IMR-90 (cell line): Measurements from ENCODE around the gene CEP63. TPM values are rescaled to one million over a fixed set of nuclear protein-coding genes. Genes with fewer than 3 reads are reported as not detected.

Experiments used
- ATAC-seq: fragments of 200-7000 bp; cut with Tn5 transposase; 2 replicates; pipeline ENCODE4 v1.9.1; 2020; ENCODE audit warnings: low read depth, mild to moderate bottlenecking, moderate library complexity
- BruUV-seq: library from RNA; stranded (reverse); fragments of 400-500 nt; replicated peaks from 2 replicates; lab custom pipeline; 2021; lab: Mats Ljungman, UMichigan
- CTCF ChIA-PET: fragments of 300-600 bp; formaldehyde crosslinking; extraction: SDS; loops from one replicate; lab custom pipeline; 2021; ENCODE audit warnings: antibody characterized with exemption; lab: Yijun Ruan, JAX
- POLR2A ChIA-PET: fragments of 300-600 bp; sonication (Branson Sonifier 250); formaldehyde crosslinking; loops from one replicate; lab custom pipeline; 2022; ENCODE audit warnings: antibody characterized with exemption; ENCODE audit not compliant: unreplicated experiment; lab: Charles Lee
- DNase-seq: peaks from one replicate; pipeline ENCODE4 v3.0.0; 2013
- H2AFZ ChIP-seq: replicated peaks from 2 replicates; pipeline ENCODE3; 2013; ENCODE audit warnings: low read length, mild to moderate bottlenecking; ENCODE audit not compliant: poor library complexity
- H2AK5ac ChIP-seq: 2 replicates; pipeline ENCODE4 v1.6.1; 2013; ENCODE audit warnings: low read depth, low read length, inconsistent platforms
- H2AK9ac ChIP-seq: replicated peaks from 2 replicates; pipeline ENCODE3; 2013; ENCODE audit warnings: mild to moderate bottlenecking, low read depth, low read length, moderate library complexity; ENCODE audit not compliant: poor library complexity
- H2BK120ac ChIP-seq: 2 replicates; pipeline ENCODE4 v1.6.1; 2013; ENCODE audit warnings: low read depth, low read length, inconsistent platforms
- H2BK15ac ChIP-seq: 3 replicates; pipeline ENCODE4 v1.6.1; 2013; ENCODE audit warnings: low read depth, low read length, inconsistent platforms
- H2BK20ac ChIP-seq: 2 replicates; pipeline ENCODE4 v1.6.1; 2013; ENCODE audit warnings: low read depth, mild to moderate bottlenecking, inconsistent platforms, low read length, moderate library complexity
- H2BK5ac ChIP-seq: 2 replicates; pipeline ENCODE4 v1.6.1; 2013; ENCODE audit warnings: mild to moderate bottlenecking, low read depth, low read length, inconsistent platforms; ENCODE audit not compliant: poor library complexity, severe bottlenecking
- H3K14ac ChIP-seq: replicated peaks from 2 replicates; pipeline ENCODE4 v1.6.1; 2013; ENCODE audit warnings: low read depth, low read length, inconsistent platforms
- H3K18ac ChIP-seq: 2 replicates; pipeline ENCODE4 v1.6.1; 2013; ENCODE audit warnings: low read depth, low read length, control low read depth
- H3K23ac ChIP-seq: 2 replicates; pipeline ENCODE4 v1.6.1; 2013; ENCODE audit warnings: low read depth, low read length, inconsistent platforms
- H3K27ac ChIP-seq: 2 replicates; pipeline ENCODE4 v1.5.1; 2013; ENCODE audit warnings: mild to moderate bottlenecking, control low read depth, low read length; ENCODE audit not compliant: insufficient read depth
- H3K27me3 ChIP-seq: 2 replicates; pipeline ENCODE4 v1.6.1; 2013; ENCODE audit warnings: low read length; ENCODE audit not compliant: control insufficient read depth, insufficient read depth
- H3K36me3 ChIP-seq: 2 replicates; pipeline ENCODE4 v1.6.1; 2013; ENCODE audit warnings: low read length, mixed read lengths; ENCODE audit not compliant: control insufficient read depth, insufficient read depth
- H3K4ac ChIP-seq: 2 replicates; pipeline ENCODE4 v1.6.1; 2013; ENCODE audit warnings: low read depth, low read length, inconsistent platforms
- H3K4me1 ChIP-seq: 2 replicates; pipeline ENCODE4 v1.6.1; 2013; ENCODE audit warnings: low read length, mixed read lengths; ENCODE audit not compliant: control insufficient read depth, insufficient read depth
- H3K4me2 ChIP-seq: 2 replicates; pipeline ENCODE4 v1.6.1; 2013; ENCODE audit warnings: low read depth, mild to moderate bottlenecking, control low read depth, low read length, moderate library complexity
- H3K4me3 ChIP-seq: 2 replicates; pipeline ENCODE4 v1.5.1; 2013; ENCODE audit warnings: low read depth, mild to moderate bottlenecking, control low read depth, low read length, moderate library complexity; ENCODE audit not compliant: insufficient read depth
- H3K56ac ChIP-seq: 2 replicates; pipeline ENCODE4 v1.6.1; 2013; ENCODE audit warnings: low read length, inconsistent platforms; ENCODE audit not compliant: insufficient read depth; ENCODE audit errors: extremely low read depth
- H3K79me1 ChIP-seq, 2 experiments: 2 replicates each; pipeline ENCODE4 v1.6.1; 2013; ENCODE audit warnings: low read length in 2 of 2, inconsistent platforms in 1 of 2, low read depth in 1 of 2
- H3K9ac ChIP-seq: 2 replicates; pipeline ENCODE4 v1.6.1; 2013; ENCODE audit warnings: low read depth, low read length, control low read depth
- H3K9me1 ChIP-seq: 2 replicates; pipeline ENCODE4 v1.6.1; 2013; ENCODE audit warnings: low read length, inconsistent platforms; ENCODE audit not compliant: insufficient read depth
- H3K9me3 ChIP-seq: 2 replicates; pipeline ENCODE4 v1.6.1; 2013; ENCODE audit warnings: low read length; ENCODE audit not compliant: control insufficient read depth, insufficient read depth
- H4K20me1 ChIP-seq: 2 replicates; pipeline ENCODE4 v1.6.1; 2013; ENCODE audit warnings: low read length, inconsistent platforms; ENCODE audit not compliant: insufficient read depth
- H4K5ac ChIP-seq: 2 replicates; pipeline ENCODE4 v1.6.1; 2013; ENCODE audit warnings: mild to moderate bottlenecking, low read depth, low read length, control low read depth
- H4K8ac ChIP-seq, 2 experiments: 2 replicates each; pipeline ENCODE4 v1.6.1; 2013; ENCODE audit warnings: low read depth in 2 of 2, low read length in 2 of 2, control low read depth in 1 of 2, inconsistent platforms in 1 of 2
- H4K91ac ChIP-seq: 2 replicates; pipeline ENCODE4 v1.6.1; 2013; ENCODE audit warnings: low read depth, low read length, inconsistent platforms; ENCODE audit not compliant: insufficient read depth
- BHLHE40 ChIP-seq: fragments of 150-350 bp; IDR thresholded peaks from 2 replicates; pipeline ENCODE4 v1.6.1; 2016; ENCODE audit warnings: mild to moderate bottlenecking, low read depth, low read length
- CHD1 ChIP-seq: IDR thresholded peaks from 2 replicates; pipeline ENCODE4 v1.6.1; 2012; ENCODE audit warnings: low read depth, low read length, improper control_type of control experiment
- CTCF ChIP-seq: conservative IDR thresholded peaks from 2 replicates; pipeline ENCODE4 v1.5.1; 2012; ENCODE audit warnings: mild to moderate bottlenecking, low read depth, low read length, improper control_type of control experiment
- ELK1 ChIP-seq: fragments of 150-350 bp; IDR thresholded peaks from 2 replicates; pipeline ENCODE4 v1.6.1; 2016; ENCODE audit warnings: low read depth, mild to moderate bottlenecking, low read length, moderate library complexity, borderline replicate concordance
- FOS ChIP-seq: fragments of 150-350 bp; IDR thresholded peaks from 2 replicates; pipeline ENCODE4 v1.6.1; 2016; ENCODE audit warnings: low read depth, low read length
- MAFK ChIP-seq: IDR thresholded peaks from 2 replicates; pipeline ENCODE4 v1.6.1; 2012; ENCODE audit warnings: low read depth, low read length, improper control_type of control experiment
- MAZ ChIP-seq: IDR thresholded peaks from 2 replicates; pipeline ENCODE4 v1.6.1; 2012; ENCODE audit warnings: low read depth, mild to moderate bottlenecking, low read length, improper control_type of control experiment, moderate library complexity, borderline replicate concordance
- MXI1 ChIP-seq: IDR thresholded peaks from 2 replicates; pipeline ENCODE4 v1.6.1; 2012; ENCODE audit warnings: low read depth, mild to moderate bottlenecking, low read length, moderate library complexity, borderline replicate concordance
- NFE2L2 ChIP-seq: fragments of 150-350 bp; IDR thresholded peaks from 2 replicates; pipeline ENCODE4 v1.6.1; 2016; ENCODE audit warnings: low read depth, mild to moderate bottlenecking, low read length
- RAD21 ChIP-seq: IDR thresholded peaks from 2 replicates; pipeline ENCODE4 v1.6.1; 2012; ENCODE audit warnings: low read length, improper control_type of control experiment
- RFX5 ChIP-seq: IDR thresholded peaks from 2 replicates; pipeline ENCODE4 v1.8.0; 2012; ENCODE audit warnings: low read depth, mild to moderate bottlenecking, low read length, moderate library complexity
- SMC3 ChIP-seq: fragments of 150-350 bp; IDR thresholded peaks from 2 replicates; pipeline ENCODE4 v1.6.1; 2016; ENCODE audit warnings: low read depth, mild to moderate bottlenecking, antibody characterized with exemption, low read length, moderate library complexity
- WGBS, 2 experiments: methylation state at CpG; one replicate each; pipeline versions ENCODE4 v1.1.5 to v1.1.7; 2013; ENCODE audit warnings: missing lambda C conversion rate in 2 of 2; ENCODE audit not compliant: insufficient read length in 1 of 2; ENCODE audit errors: extremely low coverage in 2 of 2; 5-methylcytosine and 5-hydroxymethylcytosine counted together
- dilution Hi-C: fragments of 300-500 bp; cut with HindIII; formaldehyde crosslinking; loops from one replicate; pipeline ENCODE4 v1.14.3; 2018; ENCODE audit warnings: low sequenced_read_pairs; ENCODE audit not compliant: unreplicated experiment
- in situ Hi-C: fragments of 300-500 bp; cut with MboI; formaldehyde crosslinking; loops from 3 replicates; pipeline ENCODE4 v1.14.3; 2019; ENCODE audit warnings: low sequenced_read_pairs, inconsistent platforms, mixed read lengths
- intact Hi-C: fragments of 100-400 bp; cut with micrococcal nuclease; formaldehyde crosslinking; loops from 2 replicates; pipeline ENCODE4 v1.10.0; 2022
- polyA plus RNA-seq, 3 experiments: library from polyadenylated mRNA; depleted of rRNA; stranded (reverse); fragments of >200 nt; gene quantifications; 2 replicates each; pipeline ENCODE4 v1.2.3, GENCODE V29; 2012; ENCODE audit warnings: low replicate concordance in 1 of 3
- total RNA-seq: library from RNA; depleted of rRNA; stranded (reverse); fragments of >200 nt; gene quantifications from 2 replicates; pipeline ENCODE4 v1.2.3, GENCODE V29; 2012

Gene CEP63
- total and polyA plus RNA-seq, 2 of the 4 experiments (the other 2 are of a cell fraction), result 6.5 to 9.1 TPM

GRCh38 chr3:134607054-134608022, 121.5 kb downstream of the CEP63 start:
- Histone ChIP-seq H3K4me3 (no peak overlapping the region), H3K27ac (no peak overlapping the region), H3K9me1 (no peaks in the 10 kb centered on the region), H2BK15ac (no peak overlapping the region), H3K56ac (no peak overlapping the region), H2AK9ac (no peak overlapping the region), H3K79me1 (no peaks in the 10 kb centered on the region), H3K14ac (no peak overlapping the region), H3K23ac (no peak overlapping the region), H3K36me3 (no peaks in the 10 kb centered on the region), H2BK120ac (no peak overlapping the region), H4K91ac (no peak overlapping the region), H4K20me1 (no peaks in the 10 kb centered on the region), H3K9me3 (no peaks in the 10 kb centered on the region), H2AFZ (no peak overlapping the region), H2AK5ac (no peak overlapping the region), H3K4me1 (no peaks in the 10 kb centered on the region; the same call in 1 of the 2 replicates), H2BK5ac (no peak overlapping the region), H4K5ac (no peak overlapping the region), H4K8ac (no peak overlapping the region), H3K4me2 (no peak overlapping the region), H3K27me3 (peaks cover 48% of the 10 kb centered on the region; the same call in 1 of the 2 replicates), H3K4ac (no peak overlapping the region), H3K9ac (no peak overlapping the region), H3K18ac (no peak overlapping the region; the same call in 1 of the 2 replicates), H2BK20ac (no peak overlapping the region)
- DNase-seq (peak; percentile 25), ATAC-seq (no peak)
- WGBS, 2 experiments, result 46% methylated on average over 4 of the region's 13 CpGs; no CpG with 5 or more reads in 1 of the 2 experiments
- ChIA-PET CTCF (interaction anchor here (0.7 kb wide), 1 partner anchor 14 kb away, joined by 3 read pairs; no protein-coding TSS in a partner anchor), POLR2A (no interaction called here)
- dilution Hi-C loops, result no loop called here
- in situ Hi-C loops, result loop anchor here (10.0 kb wide), 1 partner anchor 1287 kb away; no protein-coding TSS in a partner anchor
- no peak for TF ChIP-seq NFE2L2
- no peak for TF ChIP-seq BHLHE40
- TF ChIP-seq MAFK, result no peak
- no peak for TF ChIP-seq CTCF
- no peak for TF ChIP-seq FOS
- TF ChIP-seq CHD1, result no peak
- TF ChIP-seq MXI1, result no peak
- TF ChIP-seq RAD21, result no peak
- no peak for TF ChIP-seq MAZ
- TF ChIP-seq RFX5, result no peak
- no peak for TF ChIP-seq ELK1
- TF ChIP-seq SMC3, result no peak
- BruUV-seq, result no TSS peak
- intact Hi-C loops, result no loop called here
